NCI-H2171 treated with DMSO at 0.1 percent for 48 hours (cell line): ENCODE results near the gene RAB40AL.

Source experiments
- DNase-seq: peaks from one replicate; lab custom pipeline; 2025; lab: John Stamatoyannopoulos, UW

RAB40AL gene

GRCh38 chrX:102983205-102983604 is 46.1 kb downstream of the RAB40AL start:
- DNase-seq: no peak

DNA sequence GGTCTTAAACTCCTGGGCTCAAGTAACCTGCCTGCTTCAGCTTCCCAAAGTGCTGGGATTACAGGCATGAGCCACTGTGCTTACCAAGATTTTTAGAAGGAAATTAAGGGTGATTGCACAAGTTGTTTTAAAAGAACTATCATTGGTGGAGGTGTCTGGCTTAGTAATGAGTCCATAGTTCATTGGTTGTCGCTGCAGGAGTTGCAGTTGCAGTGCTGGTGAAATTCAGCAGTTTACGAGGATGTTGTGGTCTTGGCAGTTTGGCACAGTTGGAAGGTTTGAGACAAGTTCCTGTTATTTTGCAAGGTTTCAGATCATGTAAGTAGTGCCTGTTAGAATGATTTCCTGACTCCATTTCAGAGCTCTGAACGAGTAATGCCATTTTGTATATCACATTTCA is 48.1 kb downstream of the RAB40AL start:
- no peak for DNase-seq
